Measurements from ENCODE around the gene ECHS1.

ECHS1 gene

DNA sequence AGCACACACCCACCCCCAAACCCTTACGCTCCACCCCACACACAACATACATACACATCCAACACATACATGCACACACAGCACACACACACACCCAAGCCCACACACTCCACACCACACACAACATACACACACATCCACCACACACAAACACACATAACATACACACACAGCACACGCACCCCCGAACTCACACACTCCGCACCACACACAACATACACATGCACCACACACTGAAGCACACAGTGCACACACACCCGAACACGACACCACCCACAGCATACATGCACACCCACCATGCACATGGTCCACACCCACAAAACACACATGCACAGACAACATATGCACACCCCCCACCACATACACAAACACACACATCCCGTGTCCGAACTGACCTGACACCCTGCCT lies 24.0 kb downstream of the ECHS1 start:
- TF ChIP-seq, protein P1, sequence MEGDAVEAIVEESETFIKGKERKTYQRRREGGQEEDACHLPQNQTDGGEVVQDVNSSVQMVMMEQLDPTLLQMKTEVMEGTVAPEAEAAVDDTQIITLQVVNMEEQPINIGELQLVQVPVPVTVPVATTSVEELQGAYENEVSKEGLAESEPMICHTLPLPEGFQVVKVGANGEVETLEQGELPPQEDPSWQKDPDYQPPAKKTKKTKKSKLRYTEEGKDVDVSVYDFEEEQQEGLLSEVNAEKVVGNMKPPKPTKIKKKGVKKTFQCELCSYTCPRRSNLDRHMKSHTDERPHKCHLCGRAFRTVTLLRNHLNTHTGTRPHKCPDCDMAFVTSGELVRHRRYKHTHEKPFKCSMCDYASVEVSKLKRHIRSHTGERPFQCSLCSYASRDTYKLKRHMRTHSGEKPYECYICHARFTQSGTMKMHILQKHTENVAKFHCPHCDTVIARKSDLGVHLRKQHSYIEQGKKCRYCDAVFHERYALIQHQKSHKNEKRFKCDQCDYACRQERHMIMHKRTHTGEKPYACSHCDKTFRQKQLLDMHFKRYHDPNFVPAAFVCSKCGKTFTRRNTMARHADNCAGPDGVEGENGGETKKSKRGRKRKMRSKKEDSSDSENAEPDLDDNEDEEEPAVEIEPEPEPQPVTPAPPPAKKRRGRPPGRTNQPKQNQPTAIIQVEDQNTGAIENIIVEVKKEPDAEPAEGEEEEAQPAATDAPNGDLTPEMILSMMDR (IDR thresholded peaks at IDR 0.05; ENCODE audit: low read depth, low read length): no peak
- no peak overlapping the region for H3K4me3 ChIP-seq (replicated peaks in 1 of 2; ENCODE audit: low read depth in 2 of 2, low read length in 2 of 2)
- no peak for DNase-seq (ENCODE audit: low read depth in 2 of 2)

DNA sequence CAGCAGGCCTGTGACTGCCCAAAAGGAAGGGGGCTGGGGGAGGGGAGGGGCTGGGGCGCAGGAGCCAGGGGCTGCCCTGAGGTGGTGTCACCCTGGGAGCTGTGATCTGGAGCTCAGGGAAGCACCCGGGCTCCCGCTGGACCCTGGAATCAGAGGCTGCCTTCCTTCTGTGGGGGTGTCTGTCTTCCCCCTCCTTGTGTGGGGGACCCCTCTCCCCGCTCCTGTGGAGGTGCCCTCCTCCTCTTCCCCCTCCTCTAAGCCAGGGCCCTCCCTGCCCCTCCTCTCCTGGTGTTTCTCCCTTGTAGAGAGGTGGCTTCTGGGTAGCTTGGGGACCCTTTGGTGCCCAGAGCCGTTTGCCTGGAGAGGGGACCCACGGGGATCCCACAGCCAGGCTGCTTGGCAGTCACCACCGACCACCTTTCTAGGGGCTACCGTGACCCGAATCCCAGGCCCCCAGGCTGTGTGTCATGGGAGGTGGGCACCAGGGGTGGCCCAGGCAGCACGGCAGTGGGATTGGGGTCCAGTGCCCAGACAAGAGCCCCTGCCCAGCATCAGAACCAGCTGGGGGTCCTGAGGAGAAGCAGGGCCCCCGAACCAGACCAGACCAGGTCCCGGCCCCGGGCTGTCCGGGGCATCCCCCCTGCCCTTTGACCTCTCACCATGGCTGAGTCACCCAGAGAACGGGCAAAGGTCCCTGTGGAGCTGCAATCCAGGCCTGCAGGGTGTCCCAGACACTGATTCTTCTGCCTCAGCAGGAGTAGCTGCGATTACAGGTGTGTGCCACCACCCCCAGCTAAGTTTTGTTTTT lies 25.2 kb downstream of the ECHS1 start:
- H3K4me3 ChIP-seq (replicated peaks in 1 of 2; ENCODE audit: low read depth in 2 of 2, low read length in 2 of 2): no peak overlapping the region
- no peak for DNase-seq (ENCODE audit: low read depth in 2 of 2)
- TF ChIP-seq, protein P1 (IDR thresholded peaks at IDR 0.05; ENCODE audit: low read depth, low read length): no peak

DNA sequence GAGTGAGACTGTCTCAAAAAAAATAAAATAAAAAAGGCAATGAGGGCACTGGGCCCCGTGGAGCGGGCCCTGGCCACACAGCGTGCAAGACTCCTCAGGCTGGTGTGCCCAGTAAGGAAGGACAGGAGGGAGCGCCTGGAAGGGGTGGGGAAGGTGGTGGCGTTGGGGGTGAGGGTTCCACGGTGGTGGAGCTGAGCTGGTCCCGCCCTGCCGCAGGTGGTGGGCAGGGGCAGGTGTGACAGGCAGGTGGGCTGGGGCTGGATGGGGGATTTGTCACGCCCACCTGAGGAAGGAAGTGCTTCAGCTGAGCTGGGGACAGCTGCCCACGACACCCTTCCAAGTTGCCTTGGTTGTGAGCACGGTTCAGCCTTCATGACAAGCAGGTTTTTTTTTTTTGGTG lies 26.7 kb downstream of the ECHS1 start:
- H3K4me3 ChIP-seq (replicated peaks in 1 of 2; ENCODE audit: low read depth in 2 of 2, low read length in 2 of 2): no peak overlapping the region
- TF ChIP-seq, protein P1 (IDR thresholded peaks at IDR 0.05; ENCODE audit: low read depth, low read length): no peak
- DNase-seq (ENCODE audit: low read depth in 2 of 2): no peak

DNA sequence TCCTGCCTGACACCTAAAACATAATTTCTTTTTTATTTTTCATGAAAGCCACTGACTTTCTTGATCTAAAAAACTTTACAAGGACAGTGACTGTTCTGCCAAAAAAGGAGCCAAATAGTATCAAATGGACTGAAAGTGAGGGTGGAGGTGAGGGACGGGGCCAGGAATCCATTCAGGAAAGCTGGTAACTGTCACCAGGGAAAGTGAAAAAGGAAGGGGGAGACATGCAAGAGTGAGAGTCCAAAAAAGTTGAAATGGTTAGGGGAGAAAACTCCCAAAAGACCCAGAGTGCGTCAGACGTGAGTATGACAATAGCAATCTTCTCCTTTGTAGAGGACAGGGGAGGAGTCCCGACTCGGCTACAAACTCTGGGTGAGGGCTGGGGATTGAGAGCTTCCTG lies 28.9 kb downstream of the ECHS1 start:
- no peak for DNase-seq (ENCODE audit: low read depth in 2 of 2)
- no peak overlapping the region for H3K4me3 ChIP-seq (replicated peaks in 1 of 2; ENCODE audit: low read depth in 2 of 2, low read length in 2 of 2)
- TF ChIP-seq, protein P1 (IDR thresholded peaks at IDR 0.05; ENCODE audit: low read depth, low read length): no peak

DNA sequence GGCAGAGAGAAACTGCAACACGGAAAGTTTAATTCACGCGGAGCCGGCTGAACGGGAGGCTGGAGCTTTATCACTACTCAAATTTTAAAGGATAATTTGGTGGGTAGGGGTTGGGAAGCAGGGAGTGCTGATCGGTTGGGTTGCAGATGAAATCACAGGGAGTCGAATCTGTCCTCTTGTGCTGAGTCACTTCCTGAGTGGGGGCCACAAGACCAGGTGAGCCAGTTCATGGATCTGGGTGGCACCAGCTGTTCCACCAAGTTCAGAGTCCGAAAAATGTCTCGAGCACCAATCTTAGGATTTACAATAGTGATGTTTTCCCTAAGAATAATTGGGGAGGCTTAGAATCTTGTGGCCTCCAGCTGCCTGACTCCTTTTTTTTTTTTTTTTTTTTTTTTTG lies 29.6 kb downstream of the ECHS1 start:
- DNase-seq (ENCODE audit: low read depth in 2 of 2): no peak
- no peak overlapping the region for H3K4me3 ChIP-seq (replicated peaks in 1 of 2; ENCODE audit: low read depth in 2 of 2, low read length in 2 of 2)
- TF ChIP-seq, protein P1 (IDR thresholded peaks at IDR 0.05; ENCODE audit: low read depth, low read length): no peak

DNA sequence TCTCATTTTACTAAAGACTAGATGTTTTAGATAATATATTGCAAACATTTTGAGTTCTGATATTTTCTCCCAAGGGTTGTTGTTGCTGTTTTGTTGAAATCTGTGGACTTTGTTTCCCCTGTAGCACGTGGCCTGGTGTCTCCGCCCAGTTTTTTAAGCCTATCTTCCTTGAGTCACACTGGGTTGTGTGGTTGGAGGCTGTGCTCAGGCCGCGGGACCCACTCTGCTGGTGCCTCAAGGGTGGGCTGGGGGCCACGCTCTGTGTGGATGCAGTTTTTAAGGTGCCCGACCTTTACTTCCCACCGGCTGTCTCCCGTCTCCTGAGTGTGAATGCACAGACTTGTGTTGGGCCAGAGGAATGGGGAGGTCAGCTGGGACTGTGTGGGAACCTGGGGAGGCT lies 30.2 kb downstream of the ECHS1 start:
- DNase-seq (ENCODE audit: low read depth in 2 of 2): no peak
- TF ChIP-seq, protein P1 (IDR thresholded peaks at IDR 0.05; ENCODE audit: low read depth, low read length): no peak
- H3K4me3 ChIP-seq (replicated peaks in 1 of 2; ENCODE audit: low read depth in 2 of 2, low read length in 2 of 2): no peak overlapping the region

DNA sequence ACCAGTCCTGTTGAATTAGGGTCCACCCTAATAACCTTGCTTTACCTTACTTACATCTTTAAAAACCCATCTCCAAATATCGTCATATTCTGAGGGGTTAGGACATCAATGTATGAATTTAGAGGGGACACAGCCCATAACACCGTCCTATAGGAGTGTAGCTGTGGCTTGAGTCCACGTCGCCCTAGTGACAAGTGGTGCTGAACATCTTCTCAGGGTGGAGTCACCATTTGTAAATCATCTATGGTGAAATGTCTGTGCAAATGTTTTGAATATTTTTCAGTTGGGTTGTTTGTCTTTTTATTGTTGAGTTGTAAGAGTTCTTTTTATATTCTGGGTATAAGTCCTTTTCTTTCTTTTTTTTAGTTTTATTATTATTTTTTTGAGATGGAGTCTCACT lies 31.2 kb downstream of the ECHS1 start:
- TF ChIP-seq, protein P1 (IDR thresholded peaks at IDR 0.05; ENCODE audit: low read depth, low read length): no peak
- DNase-seq (ENCODE audit: low read depth in 2 of 2): no peak
- no peak overlapping the region for H3K4me3 ChIP-seq (replicated peaks in 1 of 2; ENCODE audit: low read depth in 2 of 2, low read length in 2 of 2)
